ENCODE data around the gene TRIP10. TPM values are rescaled to one million over a fixed set of nuclear protein-coding genes. Genes with fewer than 3 reads are reported as not detected.

TRIP10 gene
- polyA plus RNA-seq, 1 donor (not counting 4 experiments of a cell fraction or from before 2014, with no cell fraction given), result 34.8 TPM

DNA sequence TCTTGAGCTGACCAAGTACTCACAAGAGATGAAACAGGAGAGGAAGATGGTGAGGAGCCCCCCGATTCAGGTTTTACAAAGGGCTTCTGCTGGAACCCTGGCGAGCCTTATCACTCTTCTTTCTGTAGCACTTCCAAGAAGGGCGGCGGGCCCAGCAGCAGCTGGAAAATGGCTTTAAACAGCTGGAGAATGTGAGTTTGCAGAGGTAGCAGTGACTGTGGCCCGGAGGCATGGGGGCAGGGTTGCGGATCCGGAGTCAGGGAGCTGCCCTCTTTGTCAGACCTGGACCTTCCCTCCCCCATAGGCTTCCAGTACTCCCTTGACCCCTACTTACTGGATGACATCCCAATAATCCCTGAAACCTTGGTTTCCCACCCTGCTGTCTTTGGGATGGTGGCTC, 3.6 kb downstream of the TRIP10 start:
- H3K9me1 ChIP-seq (ENCODE audit: control insufficient read depth, extremely low read depth, insufficient read depth, low read length), result no peaks in the 10 kb centered on the region
- H3K27me3 ChIP-seq (ENCODE audit: control insufficient read depth, extremely low read depth, insufficient read depth, low read length), result no peaks in the 10 kb centered on the region
- no peak overlapping the region for H3K4me3 ChIP-seq (ENCODE audit: control insufficient read depth in 2 of 3, extremely low read depth in 1 of 3, insufficient read depth in 2 of 3, low read depth in 1 of 3, low read length in 3 of 3)
- FAIRE-seq, result no peak
- no peaks in the 10 kb centered on the region for H3K9me3 ChIP-seq (ENCODE audit: control insufficient read depth, low read depth, low read length)
- H4K20me1 ChIP-seq (ENCODE audit: control insufficient read depth, extremely low read depth, insufficient read depth, low read length), result peaks cover 3% of the 10 kb centered on the region
- H3K4me2 ChIP-seq (ENCODE audit: control insufficient read depth, extremely low read depth, insufficient read depth, low read depth, low read length), result no peak overlapping the region
- dilution Hi-C loops (cut with MboI; ENCODE audit: extremely low pct_ligation_motif_present, low sequenced_read_pairs), result no loop called here
- H3K79me2 ChIP-seq (ENCODE audit: control insufficient read depth, insufficient read depth, low read length), result peaks cover 25% of the 10 kb centered on the region
- TF ChIP-seq CTCF (optimal IDR thresholded peaks at IDR 0.05 in 1 of 3, IDR thresholded peaks at IDR 0.05 in 1 of 3, conservative IDR thresholded peaks at IDR 0.05 in 1 of 3; ENCODE audit: extremely low read depth in 1 of 3, insufficient read depth in 2 of 3, low read length in 3 of 3) (no peak), EZH2 (IDR thresholded peaks at IDR 0.05; ENCODE audit: low read length) (no peak)
- peaks cover 36% of the 10 kb centered on the region for H3K4me1 ChIP-seq (ENCODE audit: control insufficient read depth, extremely low read depth, insufficient read depth, low read length)
- no peak overlapping the region for H3K9ac ChIP-seq (ENCODE audit: control insufficient read depth, extremely low read depth, insufficient read depth, low read length)
- H2AFZ ChIP-seq (ENCODE audit: control insufficient read depth, low read length), result no peak overlapping the region
- H3K36me3 ChIP-seq (ENCODE audit: control insufficient read depth in 2 of 2, extremely low read depth in 1 of 2, insufficient read depth in 2 of 2, low read length in 2 of 2), result peaks cover 22 to 26% of the 10 kb centered on the region in 2 experiments
- H3K27ac ChIP-seq (ENCODE audit: control insufficient read depth, insufficient read depth, low read length), result no peak overlapping the region
- DNase-seq (ENCODE audit: low read depth, low spot score), result no peak

DNA sequence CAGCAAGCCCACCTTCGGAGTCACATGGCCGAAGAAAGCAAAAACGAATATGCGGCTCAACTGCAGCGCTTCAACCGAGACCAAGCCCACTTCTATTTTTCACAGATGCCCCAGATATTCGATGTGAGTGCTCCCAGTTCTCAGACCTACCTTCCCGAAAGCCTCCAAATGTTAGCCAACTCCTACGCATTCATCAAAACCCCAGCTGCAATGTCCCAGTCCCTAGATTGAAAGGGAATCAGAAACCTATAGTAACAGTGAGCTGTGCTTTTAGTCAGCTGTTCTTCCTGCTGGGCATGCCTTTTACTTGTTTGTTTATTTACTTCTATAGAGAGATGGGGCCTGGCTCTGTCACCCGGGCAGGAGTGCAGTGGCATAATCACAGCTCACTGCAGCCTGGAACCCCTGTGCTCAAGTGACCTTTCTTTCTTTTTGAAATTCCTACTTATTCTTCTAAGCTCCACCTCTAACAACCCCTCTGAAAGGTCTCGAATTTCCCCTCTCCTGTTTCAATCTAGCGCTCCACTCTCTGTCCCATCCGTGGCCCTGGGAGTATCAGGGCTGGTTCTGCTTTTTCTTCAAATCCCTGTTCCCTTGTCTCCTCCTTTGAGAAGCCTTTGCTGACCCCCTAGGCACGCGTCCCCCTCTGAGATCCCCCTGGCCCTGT, 4.4 kb downstream of the TRIP10 start:
- no peak overlapping the region for H3K4me2 ChIP-seq (ENCODE audit: control insufficient read depth, extremely low read depth, insufficient read depth, low read depth, low read length)
- no peak overlapping the region for H3K9ac ChIP-seq (ENCODE audit: control insufficient read depth, extremely low read depth, insufficient read depth, low read length)
- TF ChIP-seq CTCF (optimal IDR thresholded peaks at IDR 0.05 in 1 of 3, IDR thresholded peaks at IDR 0.05 in 1 of 3, conservative IDR thresholded peaks at IDR 0.05 in 1 of 3; ENCODE audit: extremely low read depth in 1 of 3, insufficient read depth in 2 of 3, low read length in 3 of 3) (no peak), EZH2 (IDR thresholded peaks at IDR 0.05; ENCODE audit: low read length) (no peak)
- no peak overlapping the region for H3K27ac ChIP-seq (ENCODE audit: control insufficient read depth, insufficient read depth, low read length)
- dilution Hi-C loops (cut with MboI; ENCODE audit: extremely low pct_ligation_motif_present, low sequenced_read_pairs), result no loop called here
- H3K36me3 ChIP-seq (ENCODE audit: control insufficient read depth in 2 of 2, extremely low read depth in 1 of 2, insufficient read depth in 2 of 2, low read length in 2 of 2), result peaks cover 25 to 29% of the 10 kb centered on the region in 2 experiments
- no peak overlapping the region for H2AFZ ChIP-seq (ENCODE audit: control insufficient read depth, low read length)
- peaks cover 3% of the 10 kb centered on the region for H4K20me1 ChIP-seq (ENCODE audit: control insufficient read depth, extremely low read depth, insufficient read depth, low read length)
- no peak for DNase-seq (ENCODE audit: low read depth, low spot score)
- H3K27me3 ChIP-seq (ENCODE audit: control insufficient read depth, extremely low read depth, insufficient read depth, low read length), result no peaks in the 10 kb centered on the region
- no peak for FAIRE-seq
- no peaks in the 10 kb centered on the region for H3K9me1 ChIP-seq (ENCODE audit: control insufficient read depth, extremely low read depth, insufficient read depth, low read length)
- H3K79me2 ChIP-seq (ENCODE audit: control insufficient read depth, insufficient read depth, low read length), result peaks cover 25% of the 10 kb centered on the region
- H3K4me3 ChIP-seq (ENCODE audit: control insufficient read depth in 2 of 3, extremely low read depth in 1 of 3, insufficient read depth in 2 of 3, low read depth in 1 of 3, low read length in 3 of 3), result no peak overlapping the region
- peaks cover 28% of the 10 kb centered on the region for H3K4me1 ChIP-seq (ENCODE audit: control insufficient read depth, extremely low read depth, insufficient read depth, low read length)
- no peaks in the 10 kb centered on the region for H3K9me3 ChIP-seq (ENCODE audit: control insufficient read depth, low read depth, low read length)
